Chondrocyte (in vitro differentiated cells): ENCODE measurements around the gene MAD1L1. TPM values are rescaled to one million over a fixed set of nuclear protein-coding genes. Genes with fewer than 3 reads are reported as not detected.
"Not testable (repeated sequence)": the region's sequence is repeated elsewhere in the genome, so short reads cannot be mapped to it uniquely, and the experiment has no call there.

Experiments used
- DNase-seq: peaks from one replicate; pipeline ENCODE4 v3.0.0; 2021; ENCODE audit warnings: mixed read lengths, low spot score
- H3K27ac Mint-ChIP-seq: one replicate; pipeline ENCODE4 v1.8.0; 2021; ENCODE audit warnings: mild to moderate bottlenecking, moderate library complexity, mixed read lengths; ENCODE audit not compliant: unreplicated experiment
- H3K27me3 Mint-ChIP-seq: 2 replicates; pipeline ENCODE4 v1.8.0; 2021; ENCODE audit warnings: low read depth, mixed read lengths
- H3K36me3 Mint-ChIP-seq: 2 replicates; pipeline ENCODE4 v1.8.0; 2021; ENCODE audit warnings: low read depth, mixed read lengths
- H3K4me1 Mint-ChIP-seq: 2 replicates; pipeline ENCODE4 v1.8.0; 2021; ENCODE audit warnings: low read depth, mild to moderate bottlenecking, mixed read lengths
- H3K4me3 Mint-ChIP-seq: one replicate; pipeline ENCODE4 v1.8.0; 2021; ENCODE audit warnings: mild to moderate bottlenecking, moderate library complexity, mixed read lengths; ENCODE audit not compliant: unreplicated experiment
- H3K9me3 Mint-ChIP-seq: 2 replicates; pipeline ENCODE4 v1.8.0; 2021; ENCODE audit warnings: low read depth, mixed read lengths
- CTCF ChIP-seq: fragments of 200-600 bp; sonication (generic); IDR thresholded peaks from 2 replicates; pipeline ENCODE4 v1.5.0; 2021; ENCODE audit warnings: antibody characterized with exemption, mild to moderate bottlenecking, moderate library complexity
- total RNA-seq: library from RNA; stranded (reverse); gene quantifications from 3 replicates; pipeline ENCODE4 v1.2.1, GENCODE V29; 2021

The MAD1L1 gene
- total RNA-seq, 1 donor from 2014 or later: 22.7 TPM

- Mint-ChIP-seq H3K4me1 (peaks cover 6% of the 10 kb centered on the region), H3K27ac (no peak overlapping the region), H3K4me3 (no peak overlapping the region), H3K27me3 (no peaks in the 10 kb centered on the region), H3K9me3 (no peaks in the 10 kb centered on the region), H3K36me3 (peaks cover 12% of the 10 kb centered on the region)
- no peak for TF ChIP-seq CTCF
- no peak for DNase-seq
Observed at GRCh38 chr7:2272031-2272430, 39.3 kb upstream of the MAD1L1 start.

GRCh38 chr7:2271273-2272026 lies 38.7 kb upstream of the MAD1L1 start:
- peaks cover 9% of the 10 kb centered on the region for H3K36me3 Mint-ChIP-seq

GRCh38 chr7:2270495-2270894 lies 37.8 kb upstream of the MAD1L1 start:
- no peak overlapping the region for H3K4me3 Mint-ChIP-seq
- H3K27me3 Mint-ChIP-seq: no peaks in the 10 kb centered on the region
- no peak overlapping the region for H3K27ac Mint-ChIP-seq
- H3K9me3 Mint-ChIP-seq: no peaks in the 10 kb centered on the region
- no peak for DNase-seq
- H3K36me3 Mint-ChIP-seq: peaks cover 9% of the 10 kb centered on the region
- TF ChIP-seq CTCF: no peak
- peaks cover 6% of the 10 kb centered on the region for H3K4me1 Mint-ChIP-seq

More at GRCh38 chr7:2271273-2272026, 38.7 kb upstream of the MAD1L1 start:
- H3K27ac Mint-ChIP-seq: no peak overlapping the region
- H3K4me1 Mint-ChIP-seq: peaks cover 6% of the 10 kb centered on the region
- no peak overlapping the region for H3K4me3 Mint-ChIP-seq
- no peaks in the 10 kb centered on the region for H3K27me3 Mint-ChIP-seq
- no peak for TF ChIP-seq CTCF
- DNase-seq: no peak
- no peaks in the 10 kb centered on the region for H3K9me3 Mint-ChIP-seq

GRCh38 chr7:2269991-2270460 lies 37.3 kb upstream of the MAD1L1 start:
- TF ChIP-seq CTCF: no peak
- no peak for DNase-seq
- peaks cover 9% of the 10 kb centered on the region for H3K36me3 Mint-ChIP-seq
- H3K27me3 Mint-ChIP-seq: no peaks in the 10 kb centered on the region
- no peak overlapping the region for H3K4me3 Mint-ChIP-seq
- no peaks in the 10 kb centered on the region for H3K9me3 Mint-ChIP-seq
- peaks cover 6% of the 10 kb centered on the region for H3K4me1 Mint-ChIP-seq
- no peak overlapping the region for H3K27ac Mint-ChIP-seq

- H3K27ac Mint-ChIP-seq, H3K27me3 Mint-ChIP-seq, H3K4me1 Mint-ChIP-seq, DNase-seq, H3K9me3 Mint-ChIP-seq, H3K4me3 Mint-ChIP-seq: not testable (repeated sequence)
- H3K36me3 Mint-ChIP-seq: peaks cover 11% of the 10 kb centered on the region
Observed at GRCh38 chr7:2269089-2269990, 36.6 kb upstream of the MAD1L1 start.
